ENCODE data around the gene C6orf47. TPM values are rescaled to one million over a fixed set of nuclear protein-coding genes. Genes with fewer than 3 reads are reported as not detected.

Gene C6orf47
- total and polyA plus RNA-seq, 10 of the 15 experiments (the other 5 are each of a cell fraction or from before 2014, with no cell fraction given) = 0.16 to 20.4 (median 17.3) TPM; not detected in 1

DNA sequence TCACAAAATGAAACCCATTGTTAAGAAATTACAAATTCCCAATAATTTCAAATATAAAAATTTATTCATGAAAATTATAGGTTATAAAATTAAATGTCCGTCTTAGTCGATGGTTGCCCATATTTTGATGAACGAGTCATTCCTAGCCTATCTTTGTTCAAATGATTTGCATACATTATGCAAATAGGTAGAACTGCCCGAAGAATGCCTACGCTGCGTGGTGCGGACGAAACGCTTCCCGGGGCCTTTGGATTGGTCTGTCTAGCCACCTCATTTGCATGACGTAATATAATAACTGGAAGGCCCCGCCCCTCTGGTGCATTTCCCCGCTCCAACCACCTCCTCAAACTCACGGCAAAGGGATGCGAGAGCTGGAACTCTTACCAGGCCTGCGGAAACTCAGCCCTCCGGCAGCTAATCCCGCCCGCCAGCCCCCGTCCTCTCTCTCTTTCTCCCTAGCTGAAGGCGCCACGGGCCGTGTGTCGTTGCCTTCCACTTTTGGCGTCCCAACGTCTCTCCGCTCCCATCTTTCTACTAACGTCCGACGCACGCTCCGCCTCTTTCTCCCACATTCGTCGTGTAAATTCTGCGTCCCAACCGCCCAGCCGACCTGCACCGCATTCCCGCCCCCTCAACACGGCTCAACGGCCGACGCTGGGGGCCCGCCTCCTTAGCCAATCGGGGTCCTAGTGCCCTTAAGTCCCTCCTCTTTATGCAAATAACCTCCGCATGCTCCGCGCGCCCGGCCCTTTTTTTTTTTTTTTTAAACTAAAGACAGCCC is 40.6 kb downstream of the C6orf47 start (continued):
- peak; percentile 25; the same call in 1 of the 2 replicates for TF ChIP-seq NRF1 (conservative IDR thresholded peaks at IDR 0.05; ENCODE audit: low read depth, low read length)
- peak; percentile 100 for TF ChIP-seq ATF7 (IDR thresholded peaks at IDR 0.05; ENCODE audit: low read depth)
- no peak for TF ChIP-seq KAT2A (conservative IDR thresholded peaks at IDR 0.05; ENCODE audit: control insufficient read depth, low read depth, low read length)
- 0 out of 2 replicates have a peak, but pooled peaks have one; percentile 19 for TF ChIP-seq RAD51 (IDR thresholded peaks at IDR 0.05)
- TF ChIP-seq, protein P1, sequence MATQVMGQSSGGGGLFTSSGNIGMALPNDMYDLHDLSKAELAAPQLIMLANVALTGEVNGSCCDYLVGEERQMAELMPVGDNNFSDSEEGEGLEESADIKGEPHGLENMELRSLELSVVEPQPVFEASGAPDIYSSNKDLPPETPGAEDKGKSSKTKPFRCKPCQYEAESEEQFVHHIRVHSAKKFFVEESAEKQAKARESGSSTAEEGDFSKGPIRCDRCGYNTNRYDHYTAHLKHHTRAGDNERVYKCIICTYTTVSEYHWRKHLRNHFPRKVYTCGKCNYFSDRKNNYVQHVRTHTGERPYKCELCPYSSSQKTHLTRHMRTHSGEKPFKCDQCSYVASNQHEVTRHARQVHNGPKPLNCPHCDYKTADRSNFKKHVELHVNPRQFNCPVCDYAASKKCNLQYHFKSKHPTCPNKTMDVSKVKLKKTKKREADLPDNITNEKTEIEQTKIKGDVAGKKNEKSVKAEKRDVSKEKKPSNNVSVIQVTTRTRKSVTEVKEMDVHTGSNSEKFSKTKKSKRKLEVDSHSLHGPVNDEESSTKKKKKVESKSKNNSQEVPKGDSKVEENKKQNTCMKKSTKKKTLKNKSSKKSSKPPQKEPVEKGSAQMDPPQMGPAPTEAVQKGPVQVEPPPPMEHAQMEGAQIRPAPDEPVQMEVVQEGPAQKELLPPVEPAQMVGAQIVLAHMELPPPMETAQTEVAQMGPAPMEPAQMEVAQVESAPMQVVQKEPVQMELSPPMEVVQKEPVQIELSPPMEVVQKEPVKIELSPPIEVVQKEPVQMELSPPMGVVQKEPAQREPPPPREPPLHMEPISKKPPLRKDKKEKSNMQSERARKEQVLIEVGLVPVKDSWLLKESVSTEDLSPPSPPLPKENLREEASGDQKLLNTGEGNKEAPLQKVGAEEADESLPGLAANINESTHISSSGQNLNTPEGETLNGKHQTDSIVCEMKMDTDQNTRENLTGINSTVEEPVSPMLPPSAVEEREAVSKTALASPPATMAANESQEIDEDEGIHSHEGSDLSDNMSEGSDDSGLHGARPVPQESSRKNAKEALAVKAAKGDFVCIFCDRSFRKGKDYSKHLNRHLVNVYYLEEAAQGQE (IDR thresholded peaks at IDR 0.05; ENCODE audit: low read depth, low read length) = 0 out of 2 replicates have a peak, but pooled peaks have one; percentile 10
- TF ChIP-seq SREBF1 (IDR thresholded peaks at IDR 0.05; ENCODE audit: low read length) = no peak; the same call in 1 of the 2 replicates

DNA sequence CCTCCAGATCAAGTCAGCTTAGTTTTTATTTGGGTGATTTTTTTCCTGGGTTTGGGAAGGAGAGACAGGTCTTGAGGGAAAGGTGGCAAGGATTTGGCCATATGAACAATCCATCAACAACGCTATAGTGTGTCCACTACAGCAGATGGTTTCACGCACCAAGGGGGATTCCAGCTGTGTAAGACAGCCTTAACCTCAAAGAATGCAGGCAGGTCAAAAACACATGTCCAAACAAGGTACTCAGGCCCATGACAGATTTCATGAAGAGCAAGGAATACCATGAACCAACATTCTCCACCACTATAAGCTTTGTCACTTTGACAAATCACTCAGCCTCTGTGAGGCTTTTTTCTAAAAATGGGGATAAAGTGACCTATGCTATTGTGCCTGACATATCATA is 43.6 kb downstream of the C6orf47 start:
- ChIA-PET RAD21 (ENCODE audit: unreplicated experiment) (interaction anchor here (1.2 to 3.8 kb wide), 5 partner anchors 19 to 121 kb away, joined by 3 to 27 read pairs (median 5); partner anchors contain the start of genes BAG6 and TNF), SMC1A (ENCODE audit: uncharacterized antibody, unreplicated experiment) (interaction anchor here (0.8 to 9.6 kb wide), 9 partner anchors 19 to 65 kb away, joined by 3 to 78 read pairs (median 3); partner anchors contain the start of gene TNF), POLR2A (interaction anchor here (0.6 to 3.4 kb wide), 16 partner anchors 8 to 341 kb away, joined by 3 to 19 read pairs (median 4); partner anchors contain the start of genes BAG6, C6orf47, DDX39B and LSM2), CTCF (interaction anchor here (1.1 to 10.5 kb wide), 6 partner anchors 18 to 74 kb away, joined by 4 to 95 read pairs (median 6); partner anchors contain the start of genes NFKBIL1 and TNF)
- FAIRE-seq (no peak), ATAC-seq (no peak), DNase-seq (ENCODE audit: low read depth, low spot score) (no peak)
- WGBS (ENCODE audit: insufficient coverage, insufficient replicate concordance, low lambda C conversion rate, missing lambda C conversion rate) = 62% methylated on average over 2 of the region's 2 CpGs
- Histone ChIP-seq H3K9me3 (replicated peaks; ENCODE audit: control insufficient read depth, insufficient read depth, low read length) (no peaks in the 10 kb centered on the region), H3K4me1 (ENCODE audit: control insufficient read depth, insufficient read depth, low read length) (peaks cover 29% of the 10 kb centered on the region), H2AFZ (ENCODE audit: control insufficient read depth, low read depth, low read length) (no peak overlapping the region), H4K20me1 (ENCODE audit: control insufficient read depth, insufficient read depth) (no peaks in the 10 kb centered on the region), H3K27me3 (replicated peaks in 1 of 2; ENCODE audit: control insufficient read depth in 2 of 2, insufficient read depth in 2 of 2, low read length in 1 of 2) (no peaks in the 10 kb centered on the region), H3K9ac (ENCODE audit: control insufficient read depth, insufficient read depth, low read length) (peak overlapping the region; percentile 78), H3K79me2 (ENCODE audit: control insufficient read depth, insufficient read depth, low read length) (peaks cover 24% of the 10 kb centered on the region), H3K27ac (ENCODE audit: control insufficient read depth, insufficient read depth) (peak overlapping the region; percentile 93), H3K36me3 (ENCODE audit: control insufficient read depth in 2 of 2, insufficient read depth in 2 of 2, low read length in 1 of 2) (no peaks in the 10 kb centered on the region), H3K4me3 (peak overlapping the region; percentile 69; the same call in 1 of the 2 replicates), H3K4me2 (ENCODE audit: control insufficient read depth, insufficient read depth) (peak overlapping the region; percentile 96)
- intact Hi-C loops (cut with micrococcal nuclease; ENCODE audit: unreplicated experiment) (loop anchor here (5.0 kb wide), 1 partner anchor 120 kb away; the partner anchor contains the start of gene MICB), in situ Hi-C loops (cut with MboI) (no loop called here)
- no TSS peak for BruUV-seq (replicated peaks)
- TF ChIP-seq, protein P2, sequence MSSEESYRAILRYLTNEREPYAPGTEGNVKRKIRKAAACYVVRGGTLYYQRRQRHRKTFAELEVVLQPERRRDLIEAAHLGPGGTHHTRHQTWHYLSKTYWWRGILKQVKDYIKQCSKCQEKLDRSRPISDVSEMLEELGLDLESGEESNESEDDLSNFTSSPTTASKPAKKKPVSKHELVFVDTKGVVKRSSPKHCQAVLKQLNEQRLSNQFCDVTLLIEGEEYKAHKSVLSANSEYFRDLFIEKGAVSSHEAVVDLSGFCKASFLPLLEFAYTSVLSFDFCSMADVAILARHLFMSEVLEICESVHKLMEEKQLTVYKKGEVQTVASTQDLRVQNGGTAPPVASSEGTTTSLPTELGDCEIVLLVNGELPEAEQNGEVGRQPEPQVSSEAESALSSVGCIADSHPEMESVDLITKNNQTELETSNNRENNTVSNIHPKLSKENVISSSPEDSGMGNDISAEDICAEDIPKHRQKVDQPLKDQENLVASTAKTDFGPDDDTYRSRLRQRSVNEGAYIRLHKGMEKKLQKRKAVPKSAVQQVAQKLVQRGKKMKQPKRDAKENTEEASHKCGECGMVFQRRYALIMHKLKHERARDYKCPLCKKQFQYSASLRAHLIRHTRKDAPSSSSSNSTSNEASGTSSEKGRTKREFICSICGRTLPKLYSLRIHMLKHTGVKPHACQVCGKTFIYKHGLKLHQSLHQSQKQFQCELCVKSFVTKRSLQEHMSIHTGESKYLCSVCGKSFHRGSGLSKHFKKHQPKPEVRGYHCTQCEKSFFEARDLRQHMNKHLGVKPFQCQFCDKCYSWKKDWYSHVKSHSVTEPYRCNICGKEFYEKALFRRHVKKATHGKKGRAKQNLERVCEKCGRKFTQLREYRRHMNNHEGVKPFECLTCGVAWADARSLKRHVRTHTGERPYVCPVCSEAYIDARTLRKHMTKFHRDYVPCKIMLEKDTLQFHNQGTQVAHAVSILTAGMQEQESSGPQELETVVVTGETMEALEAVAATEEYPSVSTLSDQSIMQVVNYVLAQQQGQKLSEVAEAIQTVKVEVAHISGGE (CRISPR knock-in tag; IDR thresholded peaks at IDR 0.05) = no peak
- TF ChIP-seq FOS (IDR thresholded peaks at IDR 0.05; ENCODE audit: borderline replicate concordance, extremely low read depth, insufficient read length) (no peak), GATAD2B (conservative IDR thresholded peaks at IDR 0.05; ENCODE audit: low read depth) (no peak), EED (IDR thresholded peaks at IDR 0.05; ENCODE audit: low read depth) (0 out of 2 replicates have a peak, but pooled peaks have one; percentile 25), JUND (IDR thresholded peaks at IDR 0.05; ENCODE audit: low read depth, low read length) (no peak), SRF (IDR thresholded peaks at IDR 0.05; ENCODE audit: low read depth in 2 of 2, low read length in 2 of 2) (no peak)
- TF ChIP-seq, protein P3, sequence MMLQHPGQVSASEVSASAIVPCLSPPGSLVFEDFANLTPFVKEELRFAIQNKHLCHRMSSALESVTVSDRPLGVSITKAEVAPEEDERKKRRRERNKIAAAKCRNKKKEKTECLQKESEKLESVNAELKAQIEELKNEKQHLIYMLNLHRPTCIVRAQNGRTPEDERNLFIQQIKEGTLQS (IDR thresholded peaks at IDR 0.05; ENCODE audit: borderline replicate concordance, extremely low read depth, low read depth, low read length) = no peak
